Activated CD8-positive, alpha-beta T cell treated with anti-CD3 and anti-CD28 coated beads for 36 hours (primary cell): Measurements from ENCODE around the gene ATRNL1. TPM values are rescaled to one million over a fixed set of nuclear protein-coding genes. Genes with fewer than 3 reads are reported as not detected.

Source experiments
- ATAC-seq: fragments of 200-7000 bp; cut with Tn5 transposase; one replicate; pipeline ENCODE4 v1.10.0; 2021; ENCODE audit warnings: mild to moderate bottlenecking, moderate library complexity
- CTCF ChIA-PET: fragments of 350-600 bp; sonication (Branson Sonifier 250); formaldehyde crosslinking; loops from one replicate; lab custom pipeline; 2021; ENCODE audit warnings: antibody characterized with exemption; lab: Charles Lee
- POLR2A ChIA-PET: fragments of 350-600 bp; sonication (Branson Sonifier 250); formaldehyde crosslinking; loops from one replicate; lab custom pipeline; 2021; ENCODE audit warnings: antibody characterized with exemption; lab: Charles Lee
- DNase-seq: peaks from one replicate; pipeline ENCODE4 v3.0.0-alpha.2; 2020
- H3K27ac Mint-ChIP-seq: one replicate; pipeline ENCODE4 v1.8.0; 2021; ENCODE audit warnings: mild to moderate bottlenecking, mixed read lengths
- H3K27me3 Mint-ChIP-seq: one replicate; pipeline ENCODE4 v1.8.0; 2021; ENCODE audit warnings: mixed read lengths
- H3K36me3 Mint-ChIP-seq: one replicate; pipeline ENCODE4 v1.8.0; 2021; ENCODE audit warnings: low read depth, mixed read lengths
- H3K4me1 Mint-ChIP-seq: one replicate; pipeline ENCODE4 v1.8.0; 2021; ENCODE audit warnings: low read depth, mixed read lengths
- H3K4me3 Mint-ChIP-seq: one replicate; pipeline ENCODE4 v1.8.0; 2021; ENCODE audit warnings: mild to moderate bottlenecking, moderate library complexity, mixed read lengths
- H3K9me3 Mint-ChIP-seq: one replicate; pipeline ENCODE4 v1.8.0; 2021; ENCODE audit warnings: mixed read lengths
- CTCF ChIP-seq: fragments of 200-600 bp; IDR thresholded peaks from one replicate; pipeline ENCODE4 v1.8.0; 2022; ENCODE audit warnings: antibody characterized with exemption, mild to moderate bottlenecking
- intact Hi-C: fragments of 100-400 bp; cut with micrococcal nuclease; formaldehyde crosslinking; loops from one replicate; pipeline ENCODE4 v1.10.0; 2022
- total RNA-seq, 2 experiments: library from RNA; stranded (reverse); gene quantifications; one replicate each; pipeline ENCODE4 v1.2.3, GENCODE V29; 2021

The ATRNL1 gene
- total RNA-seq, 2 experiments from 2014 or later = not detected

- Mint-ChIP-seq H3K27me3 (peaks cover 2% of the 10 kb centered on the region), H3K4me1 (no peaks in the 10 kb centered on the region), H3K27ac (no peak overlapping the region), H3K4me3 (no peak overlapping the region), H3K9me3 (no peaks in the 10 kb centered on the region), H3K36me3 (no peaks in the 10 kb centered on the region)
- TF ChIP-seq CTCF = no peak
- no peak for ATAC-seq
- intact Hi-C loops = no loop called here
- no peak for DNase-seq
- POLR2A ChIA-PET = no interaction called here
- CTCF ChIA-PET = no interaction called here
Measured at GRCh38 chr10:115854740-115855435, 761.7 kb downstream of the ATRNL1 start.

GRCh38 chr10:115856580-115856979, 763.4 kb downstream of the ATRNL1 start:
- TF ChIP-seq CTCF = no peak
- intact Hi-C loops = no loop called here
- H3K27ac Mint-ChIP-seq = no peak overlapping the region
- CTCF ChIA-PET = no interaction called here
- DNase-seq = no peak
- H3K36me3 Mint-ChIP-seq = no peaks in the 10 kb centered on the region
- peaks cover 2% of the 10 kb centered on the region for H3K27me3 Mint-ChIP-seq
- POLR2A ChIA-PET = no interaction called here
- H3K4me1 Mint-ChIP-seq = no peaks in the 10 kb centered on the region
- ATAC-seq = no peak
- no peaks in the 10 kb centered on the region for H3K9me3 Mint-ChIP-seq
- H3K4me3 Mint-ChIP-seq = no peak overlapping the region

GRCh38 chr10:115857856-115858255, 764.7 kb downstream of the ATRNL1 start:
- Mint-ChIP-seq H3K36me3 (no peaks in the 10 kb centered on the region), H3K4me3 (no peak overlapping the region), H3K27me3 (peaks cover 2% of the 10 kb centered on the region), H3K4me1 (no peaks in the 10 kb centered on the region), H3K27ac (no peak overlapping the region), H3K9me3 (no peaks in the 10 kb centered on the region)
- TF ChIP-seq CTCF = no peak
- ATAC-seq (no peak), DNase-seq (no peak)
- intact Hi-C loops = no loop called here
- ChIA-PET CTCF (no interaction called here), POLR2A (no interaction called here)

GRCh38 chr10:115860182-115861107, 767.3 kb downstream of the ATRNL1 start:
- Mint-ChIP-seq H3K36me3 (no peaks in the 10 kb centered on the region), H3K9me3 (no peaks in the 10 kb centered on the region), H3K4me3 (no peak overlapping the region), H3K27me3 (no peaks in the 10 kb centered on the region), H3K4me1 (no peaks in the 10 kb centered on the region), H3K27ac (no peak overlapping the region)
- DNase-seq (no peak), ATAC-seq (no peak)
- no peak for TF ChIP-seq CTCF
- intact Hi-C loops = no loop called here
- POLR2A ChIA-PET = no interaction called here
- CTCF ChIA-PET = no interaction called here

GRCh38 chr10:115861455-115861854, 768.3 kb downstream of the ATRNL1 start:
- Mint-ChIP-seq H3K36me3 (no peaks in the 10 kb centered on the region), H3K27me3 (no peaks in the 10 kb centered on the region), H3K9me3 (no peaks in the 10 kb centered on the region), H3K27ac (no peak overlapping the region), H3K4me1 (no peaks in the 10 kb centered on the region), H3K4me3 (no peak overlapping the region)
- CTCF ChIA-PET = no interaction called here
- ATAC-seq (no peak), DNase-seq (no peak)
- intact Hi-C loops = no loop called here
- no peak for TF ChIP-seq CTCF
- POLR2A ChIA-PET = no interaction called here
